Camera-type eye (tissue), 1 donor: ENCODE results near the gene ZNF790. TPM values are rescaled to one million over a fixed set of nuclear protein-coding genes. Genes with fewer than 3 reads are reported as not detected.

ENCODE experiments used
- total RNA-seq: library from RNA; depleted of rRNA; stranded (reverse); fragments of >200 nt; gene quantifications from one replicate; pipeline ENCODE4 v1.2.3, GENCODE V29; 2014

The ZNF790 gene
- 20.8 TPM for total RNA-seq

GRCh38 chr19:36837906-36838783 lies at the start of gene ZNF790:
Gene ZNF790, minus strand, starts transcription at chr19:36838387. Its CDS starts 12,768 bp downstream, at chr19:36825619.

GRCh38 chr19:36850559-36851442 lies 12.6 kb upstream of the ZNF790 start, which contains the start of gene ZNF345:
Gene ZNF345, plus strand, starts transcription at chr19:36850876. Its CDS starts 25,955 bp downstream, at chr19:36876831.

GRCh38 chr19:36772311-36773222 lies 65.6 kb downstream of the ZNF790 start, which contains the start of gene ZNF850:
Gene ZNF850, minus strand, starts transcription at chr19:36772807. Its CDS starts 10,201 bp downstream, at chr19:36762606.

Other genes starting within 250 kb of the ZNF790 start
- gene ZNF382, start 233.1 kb downstream of the ZNF790 start, total RNA-seq = 74.7 TPM
- gene ZNF461, start 171.6 kb downstream of the ZNF790 start, total RNA-seq = 37.4 TPM
- gene ZNF567, start 150.8 kb downstream of the ZNF790 start, total RNA-seq = 20.6 TPM
- 13.0 TPM for gene ZNF850, start 65.6 kb downstream of the ZNF790 start, total RNA-seq
- 34.3 TPM for gene ZNF345, start 12.5 kb upstream of the ZNF790 start, total RNA-seq
- gene ZNF829, start 77.9 kb upstream of the ZNF790 start, total RNA-seq = 7.9 TPM
- 36.0 TPM for gene ZNF568, start 77.9 kb upstream of the ZNF790 start, total RNA-seq
- gene ZNF420, start 240.0 kb upstream of the ZNF790 start, total RNA-seq = 39.5 TPM